ENCODE data around the gene PINLYP. TPM values are rescaled to one million over a fixed set of nuclear protein-coding genes. Genes with fewer than 3 reads are reported as not detected.
A peak's percentile ranks its signal among the peaks of the same experiment; 100 is the strongest.
"Not testable (repeated sequence)": the region's sequence is repeated elsewhere in the genome, so short reads cannot be mapped to it uniquely, and the experiment has no call there.

The PINLYP gene
- total RNA-seq, 1 experiment from 2014 or later = 6.4 TPM

DNA sequence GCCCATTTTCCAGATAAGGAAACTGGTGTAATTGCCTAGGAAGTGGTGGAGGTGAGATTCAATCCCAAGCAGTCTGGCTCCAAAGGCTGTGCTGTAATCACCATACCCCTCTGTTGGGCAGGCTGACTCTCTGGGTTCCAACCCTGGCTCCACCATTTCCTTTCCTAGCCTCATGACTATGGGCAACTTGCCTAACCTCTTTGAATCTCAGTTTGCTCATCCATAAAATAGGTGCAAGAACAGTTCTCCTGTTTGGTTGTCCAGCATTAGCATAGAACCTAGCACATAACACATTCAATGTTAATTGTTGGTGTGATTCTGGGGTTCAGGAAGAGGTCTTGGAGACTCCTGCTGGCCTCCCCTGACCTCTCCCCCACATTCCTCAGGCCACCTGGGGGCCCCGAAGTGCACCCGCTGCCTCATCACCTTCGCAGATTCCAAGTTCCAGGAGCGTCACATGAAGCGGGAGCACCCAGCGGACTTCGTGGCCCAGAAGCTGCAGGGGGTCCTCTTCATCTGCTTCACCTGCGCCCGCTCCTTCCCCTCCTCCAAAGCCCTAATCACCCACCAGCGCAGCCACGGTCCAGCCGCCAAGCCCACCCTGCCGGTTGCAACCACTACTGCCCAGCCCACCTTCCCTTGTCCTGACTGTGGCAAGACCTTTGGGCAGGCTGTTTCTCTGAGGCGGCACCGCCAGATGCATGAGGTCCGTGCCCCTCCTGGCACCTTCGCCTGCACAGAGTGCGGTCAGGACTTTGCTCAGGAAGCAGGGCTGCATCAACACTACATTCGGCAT is 23.0 kb downstream of the PINLYP start:
- Mint-ChIP-seq H3K9me3 (no peaks in the 10 kb centered on the region), H3K36me3 (peaks cover 2% of the 10 kb centered on the region), H3K4me1 (peaks cover 17% of the 10 kb centered on the region), H3K4me3 (peak overlapping the region; percentile 99; the same call in 1 of the 2 replicates), H3K27ac (no peak overlapping the region), H3K27me3 (ENCODE audit: low read depth) (no peaks in the 10 kb centered on the region)
- DNase-seq (ENCODE audit: low spot score) (no peak), ATAC-seq (no peak)
- ChIA-PET POLR2A (no interaction called here), CTCF (interaction anchor here (1.2 to 6.9 kb wide), 2 partner anchors 64 kb away, joined by 4 to 140 read pairs; partner anchors contain the start of gene ZNF575)
- TF ChIP-seq NFATC4 (CRISPR knock-in tag; IDR thresholded peaks at IDR 0.05) = no peak
- TF ChIP-seq NFYB (CRISPR knock-in tag; conservative IDR thresholded peaks at IDR 0.05; ENCODE audit: low read depth) = no peak
- no peak for TF ChIP-seq ATF1 (CRISPR knock-in tag; IDR thresholded peaks at IDR 0.05)
- TF ChIP-seq CREB1 (CRISPR knock-in tag; IDR thresholded peaks at IDR 0.05) = no peak
- no peak for TF ChIP-seq PRDM15 (CRISPR knock-in tag; IDR thresholded peaks at IDR 0.05)
- no peak for TF ChIP-seq ZNF512 (CRISPR knock-in tag; IDR thresholded peaks at IDR 0.05; ENCODE audit: borderline replicate concordance)
- TF ChIP-seq NFE2L1 (CRISPR knock-in tag; IDR thresholded peaks at IDR 0.05) = no peak
- no peak for TF ChIP-seq NR2C2 (CRISPR knock-in tag; IDR thresholded peaks at IDR 0.05)
- no peak for TF ChIP-seq FOXP1 (CRISPR knock-in tag; IDR thresholded peaks at IDR 0.05; ENCODE audit: borderline replicate concordance)

DNA sequence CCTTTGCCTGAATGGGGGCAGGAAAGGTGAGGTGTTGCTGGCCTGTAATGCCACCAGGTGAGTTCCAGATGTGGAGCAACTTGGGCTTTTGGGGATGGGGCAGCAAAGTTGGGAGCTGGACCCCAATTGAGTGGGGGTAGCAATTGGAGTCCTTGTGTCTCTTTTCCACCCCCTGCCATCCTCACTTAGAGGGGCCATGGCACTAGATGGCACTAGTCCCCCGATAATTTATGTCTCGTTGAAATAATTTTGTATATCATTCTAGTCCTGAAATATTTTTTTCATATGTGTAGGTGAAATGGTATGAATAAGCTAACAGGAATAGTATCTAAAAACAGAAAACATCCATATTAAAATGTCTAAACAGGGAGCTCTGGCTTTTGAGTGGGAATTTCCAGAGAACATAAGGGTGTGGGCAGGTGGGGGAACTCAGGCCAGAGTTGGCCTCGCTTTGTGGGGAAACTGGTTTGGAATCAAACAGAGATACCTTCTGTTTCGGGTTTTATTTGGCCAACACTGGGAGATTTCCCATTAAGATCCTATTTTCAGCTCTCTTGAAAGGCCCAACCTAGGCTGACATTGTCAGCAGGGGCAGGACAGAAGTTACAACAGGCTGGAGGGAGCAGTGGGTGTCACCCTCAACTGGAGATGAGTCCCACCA is 24.2 kb downstream of the PINLYP start:
- TF ChIP-seq ATF1 (CRISPR knock-in tag; IDR thresholded peaks at IDR 0.05) (no peak), ZNF121 (CRISPR knock-in tag; IDR thresholded peaks at IDR 0.05) (no peak), ZNF512 (CRISPR knock-in tag; IDR thresholded peaks at IDR 0.05; ENCODE audit: borderline replicate concordance) (no peak)
- DNase-seq (ENCODE audit: low spot score) (no peak), ATAC-seq (no peak)
- CTCF ChIA-PET = interaction anchor here (0.5 to 1.2 kb wide), 2 partner anchors 63 to 70 kb away, joined by 3 to 4 read pairs; partner anchors contain the start of gene PLAUR
- POLR2A ChIA-PET = no interaction called here
- H3K27me3 Mint-ChIP-seq (ENCODE audit: low read depth) = no peaks in the 10 kb centered on the region
- no peak overlapping the region for H3K4me3 Mint-ChIP-seq
- H3K36me3 Mint-ChIP-seq = no peaks in the 10 kb centered on the region
- peaks cover 17% of the 10 kb centered on the region for H3K4me1 Mint-ChIP-seq
- no peaks in the 10 kb centered on the region for H3K9me3 Mint-ChIP-seq
- no peak overlapping the region for H3K27ac Mint-ChIP-seq

DNA sequence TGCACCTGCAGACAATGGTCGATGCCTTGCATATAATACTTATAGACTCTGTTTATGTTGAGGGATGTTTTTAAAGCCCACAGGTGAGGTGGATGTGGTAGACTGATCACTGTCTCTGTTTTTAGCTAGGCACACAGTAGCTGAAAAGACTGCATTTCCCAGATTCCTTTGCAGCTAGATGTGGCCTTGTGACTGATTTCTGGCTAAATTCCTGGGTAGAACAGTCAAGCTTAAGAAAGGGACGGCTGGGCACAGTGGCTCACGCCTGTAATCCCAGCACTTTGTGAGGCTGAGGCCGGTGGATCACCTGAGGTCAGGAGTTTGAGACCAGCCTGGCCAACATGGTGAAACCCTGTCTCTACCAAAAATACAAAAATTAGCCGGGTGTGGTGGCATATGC is 24.7 kb downstream of the PINLYP start:
- CTCF ChIA-PET = interaction anchor here (0.5 kb wide), 1 partner anchor 69 kb away, joined by 3 read pairs; the partner anchor contains the start of gene PLAUR
- H3K27me3 Mint-ChIP-seq (ENCODE audit: low read depth); H3K36me3 Mint-ChIP-seq; ATAC-seq; H3K4me3 Mint-ChIP-seq; H3K27ac Mint-ChIP-seq; DNase-seq (ENCODE audit: low spot score); POLR2A ChIA-PET; H3K9me3 Mint-ChIP-seq: not testable (repeated sequence)
- peaks cover 17% of the 10 kb centered on the region for H3K4me1 Mint-ChIP-seq

All from WTC11 (cell line).